Fibroblast of gingiva (primary cell): ENCODE results near the gene ZNF311.

Experiments used
- DNase-seq: peaks from one replicate; pipeline ENCODE4 v3.0.0-alpha.2; 2011; ENCODE audit warnings: low read depth

Gene ZNF311

GRCh38 chr6:29005183-29005885 lies at the start of gene ZNF311:
Gene ZNF311 (minus strand): TSS chr6:29005315. CDS start chr6:29003954, 1,361 bp downstream.
- DNase-seq, result peak; percentile 62

GRCh38 chr6:29051680-29052079 lies 46.6 kb upstream of the ZNF311 start:
- DNase-seq, result no peak

DNA sequence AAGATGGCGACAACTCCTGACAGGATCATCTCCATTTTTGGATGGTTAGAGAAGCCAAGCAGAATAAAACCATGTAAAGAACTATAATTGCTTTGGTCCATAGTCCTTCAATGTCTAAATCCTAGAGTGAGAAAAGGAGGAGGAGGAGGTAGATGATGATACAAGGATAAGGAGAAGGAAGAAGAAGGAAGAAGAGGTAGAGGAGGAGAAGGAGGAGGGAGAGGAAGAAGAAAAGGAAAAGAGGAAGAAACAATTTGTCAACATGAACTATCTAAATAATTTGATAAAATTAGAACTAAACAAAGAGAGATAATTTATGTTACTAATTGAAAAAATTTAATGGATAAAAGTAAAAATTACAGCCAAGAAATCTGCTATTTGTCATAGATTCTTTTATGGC lies 40.0 kb upstream of the ZNF311 start, which contains the start of gene OR2W1:
TSS of gene OR2W1 (minus strand) at position 101 of the 400 bp plus-strand sequence. CDS start at position 101, 0 bp downstream.
- no peak for DNase-seq

GRCh38 chr6:29035951-29036350 lies 30.8 kb upstream of the ZNF311 start:
- no peak for DNase-seq

GRCh38 chr6:29028821-29029220 lies 23.7 kb upstream of the ZNF311 start:
- no peak for DNase-seq

DNA sequence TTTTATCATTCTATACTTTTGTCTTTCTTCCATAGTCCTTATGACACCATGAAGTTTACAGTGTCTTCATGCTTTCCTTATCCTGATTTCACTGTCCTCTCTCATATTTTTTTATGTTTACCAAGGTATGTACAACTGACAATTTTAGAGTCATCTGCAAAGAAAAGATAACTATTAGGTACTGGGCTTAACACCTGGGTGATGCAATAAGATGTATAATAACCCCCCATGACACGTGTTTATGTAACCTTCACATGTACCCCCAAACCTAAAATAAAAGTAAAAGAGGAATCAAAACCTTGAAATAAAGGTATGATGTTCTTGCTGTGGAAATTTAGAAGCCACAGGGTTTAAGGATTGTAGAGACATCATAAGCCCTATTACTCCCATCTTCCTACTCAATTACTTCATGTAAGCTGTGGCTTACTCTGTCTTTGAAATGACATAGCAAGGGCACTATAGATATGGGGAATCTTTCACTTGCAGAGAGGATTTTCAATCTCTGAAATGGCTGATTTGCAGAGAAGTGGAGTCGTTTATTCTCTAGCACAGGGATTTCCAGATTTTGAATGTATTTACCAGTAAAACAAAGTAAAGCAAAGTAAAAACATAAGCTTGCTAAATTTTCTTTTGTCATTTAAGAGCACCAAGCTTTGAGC lies 20.9 kb upstream of the ZNF311 start:
- no peak for DNase-seq

GRCh38 chr6:29021434-29021833 lies 16.3 kb upstream of the ZNF311 start:
- no peak for DNase-seq

DNA sequence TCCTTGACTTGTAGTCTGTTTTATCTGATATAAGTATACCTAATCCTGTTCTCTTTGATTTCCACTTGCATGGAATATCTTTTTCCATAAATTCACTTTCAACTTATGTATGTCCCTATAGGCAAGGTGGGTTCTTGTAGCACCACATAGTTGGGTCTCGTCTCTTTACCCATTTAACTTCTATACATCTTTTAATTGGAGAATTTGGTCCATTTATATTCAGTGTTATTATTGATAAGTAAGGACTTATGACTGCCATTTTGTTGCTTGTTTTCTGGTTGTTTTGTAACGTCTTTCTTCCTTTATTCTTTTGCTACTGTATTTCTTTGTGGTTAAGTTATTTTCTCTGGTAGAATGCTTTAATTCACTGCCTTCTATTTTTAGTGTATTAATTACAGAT lies 14.5 kb upstream of the ZNF311 start:
- DNase-seq, result no peak

GRCh38 chr6:29017428-29017802 lies 12.3 kb upstream of the ZNF311 start:
- no peak for DNase-seq

DNA sequence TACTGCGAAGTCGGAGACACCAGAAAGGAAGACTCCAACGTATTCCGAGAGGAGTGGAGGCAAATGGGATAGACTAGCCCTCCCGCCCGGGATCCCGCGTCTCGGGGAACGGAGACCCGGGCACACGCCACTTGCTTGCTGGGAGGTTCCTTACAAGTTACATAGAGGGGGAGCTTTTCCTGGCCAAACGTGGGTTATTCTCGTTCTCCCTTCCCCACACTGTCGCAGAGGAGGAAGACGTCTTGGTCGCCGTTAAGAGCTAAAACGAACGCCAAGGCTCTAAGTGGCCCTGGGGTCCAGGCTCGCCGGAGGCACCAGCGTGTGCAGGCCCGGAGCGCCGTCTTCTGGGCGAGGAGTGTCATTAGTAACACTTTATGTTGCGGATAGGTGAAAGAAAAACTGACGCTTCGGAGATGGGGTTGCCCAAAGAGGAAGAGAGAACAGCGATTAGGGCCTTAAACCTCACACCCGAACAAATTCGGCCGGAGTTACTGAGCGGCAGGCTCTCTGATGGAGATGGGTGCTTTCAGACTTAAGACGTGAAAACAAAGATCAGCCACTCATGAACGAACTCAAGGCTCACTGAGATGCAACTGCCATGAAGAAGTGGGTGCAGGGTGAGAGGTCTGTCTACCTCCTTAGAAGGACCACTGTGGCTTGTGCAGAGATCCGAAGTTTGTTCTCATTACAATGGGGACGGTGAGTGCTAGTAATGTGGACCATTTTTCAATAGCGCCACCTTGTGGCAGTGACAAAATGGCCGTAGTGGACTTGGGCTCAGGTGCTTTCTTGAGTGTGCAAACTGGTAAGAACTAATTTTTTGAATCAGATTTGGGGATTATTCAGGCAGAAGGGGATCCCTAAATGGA lies 11.7 kb upstream of the ZNF311 start:
- peak; percentile 66 for DNase-seq

GRCh38 chr6:29014729-29015608 lies 9.9 kb upstream of the ZNF311 start:
- DNase-seq, result no peak

DNA sequence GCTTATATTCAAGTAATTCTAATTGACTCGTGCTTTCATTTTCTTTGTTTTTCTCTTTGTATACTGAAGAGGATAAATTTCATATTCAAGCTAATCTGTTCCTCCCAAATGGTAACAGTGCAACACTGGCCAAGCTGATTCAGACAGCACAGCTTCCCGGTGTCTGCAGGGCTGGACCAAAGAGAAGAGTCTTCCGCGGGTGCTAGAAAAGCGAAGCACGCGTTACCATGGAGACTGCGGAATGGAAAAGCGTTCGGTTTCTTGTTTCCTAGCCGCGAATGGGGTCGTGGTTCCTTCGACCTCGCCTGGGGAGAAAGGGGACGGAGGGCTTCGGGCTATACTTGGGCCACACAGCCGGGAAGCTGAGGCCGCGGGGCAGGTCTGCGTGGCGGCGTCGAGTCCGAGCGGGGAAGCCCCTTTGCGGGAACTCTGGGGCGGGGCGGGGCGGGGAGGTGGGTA lies 6.2 kb upstream of the ZNF311 start:
- peak; percentile 67 for DNase-seq

DNA sequence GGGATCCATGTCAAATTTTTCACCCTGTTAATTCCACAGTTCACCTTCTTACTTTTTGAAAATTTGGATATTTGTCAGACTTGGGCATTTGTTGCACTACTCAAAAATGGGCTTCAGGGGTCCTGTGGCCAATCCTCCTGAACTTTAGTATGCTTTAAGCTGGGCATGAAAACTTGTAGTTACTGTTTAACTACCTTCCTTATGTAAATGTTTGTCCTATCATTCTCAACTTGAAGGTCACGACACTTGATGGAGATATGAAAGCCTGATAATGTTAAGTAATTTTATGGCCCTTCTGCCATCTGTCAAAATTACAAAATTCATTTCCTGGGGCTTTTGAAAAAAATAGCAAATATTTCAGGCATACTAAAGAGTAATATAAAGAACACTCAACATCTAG lies 4.2 kb upstream of the ZNF311 start:
- no peak for DNase-seq

DNA sequence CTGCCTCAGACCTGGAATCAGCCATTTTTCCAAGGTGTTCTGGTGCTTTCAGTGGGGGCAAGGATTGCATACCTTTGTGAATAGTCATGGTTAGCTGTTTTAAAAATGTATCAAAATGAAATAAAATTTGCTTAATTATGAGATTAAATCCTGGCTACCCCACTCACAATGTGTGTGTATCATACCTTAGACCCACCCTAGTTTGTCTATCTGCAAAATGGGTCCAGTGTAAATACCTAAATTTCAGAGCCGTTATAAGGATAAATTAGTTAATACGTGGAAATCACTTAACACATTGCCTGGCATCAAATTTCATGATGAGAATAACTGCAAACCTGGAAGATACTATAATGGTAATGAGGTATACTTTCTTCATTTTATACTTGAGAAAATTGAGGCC lies 3.0 kb upstream of the ZNF311 start:
- DNase-seq, result no peak

- no peak for DNase-seq
Measured at GRCh38 chr6:28996844-28997510, 8.1 kb downstream of the ZNF311 start.

DNA sequence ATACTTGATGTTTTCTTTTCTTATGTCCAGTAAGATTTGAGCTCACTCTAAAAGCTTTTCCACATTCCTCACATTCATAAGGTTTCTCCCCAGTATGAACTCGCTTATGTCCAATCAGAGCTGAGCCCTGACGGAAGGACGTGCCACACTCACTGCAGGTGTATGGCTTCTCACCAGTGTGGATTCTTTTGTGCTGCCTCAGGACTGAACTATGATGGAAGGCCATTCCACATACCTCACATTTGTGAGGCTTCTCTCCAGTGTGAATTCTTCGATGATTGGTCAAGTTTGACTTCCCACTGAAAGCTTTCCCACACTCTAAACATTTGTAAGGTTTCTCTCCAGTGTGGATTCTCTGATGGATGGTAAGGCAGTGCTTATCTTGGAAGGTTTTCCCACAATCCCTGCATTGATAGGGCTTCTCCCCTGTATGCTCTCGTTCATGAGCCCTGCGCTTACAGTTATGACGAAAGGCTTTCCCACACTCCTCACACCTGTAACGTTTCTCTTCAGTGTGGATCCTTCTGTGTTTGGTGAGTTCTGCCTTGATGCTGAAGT lies 9.9 kb downstream of the ZNF311 start:
- DNase-seq, result no peak

DNA sequence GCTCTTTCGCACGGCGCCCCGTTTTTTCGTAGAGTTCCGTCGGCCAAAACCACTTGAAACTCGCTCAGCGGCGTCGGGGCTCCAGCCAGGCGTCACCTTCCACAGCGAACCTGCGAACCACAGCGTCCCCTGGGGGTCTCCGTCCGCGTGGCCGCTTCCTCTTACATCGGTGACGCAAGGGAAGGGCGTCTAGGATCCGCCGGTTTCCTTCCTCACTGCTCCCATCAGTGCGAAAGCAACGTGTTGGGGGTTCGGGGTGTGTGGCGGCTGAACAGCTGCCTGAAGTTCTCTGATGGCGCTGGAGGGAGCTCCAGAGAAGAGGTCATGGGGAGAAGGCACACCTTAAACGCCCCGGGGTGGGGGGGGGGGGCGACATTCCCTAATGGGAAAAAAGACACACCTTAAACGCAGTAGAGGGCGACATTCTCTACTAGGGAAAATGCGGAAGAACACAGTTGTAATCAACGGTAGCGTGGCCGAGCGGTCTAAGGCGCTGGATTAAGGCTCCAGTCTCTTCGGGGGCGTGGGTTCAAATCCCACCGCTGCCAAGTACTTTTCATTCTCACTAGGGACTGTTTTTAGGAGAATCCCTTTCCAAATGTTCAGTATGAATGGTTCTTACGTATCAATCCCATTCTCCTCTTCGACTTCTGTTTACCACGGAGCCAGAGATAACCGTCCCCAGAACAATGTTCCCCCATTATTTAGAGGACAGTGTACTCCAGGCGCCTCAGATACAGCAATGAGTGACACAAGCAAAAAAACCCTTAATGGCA lies 16.4 kb downstream of the ZNF311 start:
- peak; percentile 58 for DNase-seq

GRCh38 chr6:28985462-28986164 lies 19.5 kb downstream of the ZNF311 start:
- DNase-seq, result peak; percentile 98

DNA sequence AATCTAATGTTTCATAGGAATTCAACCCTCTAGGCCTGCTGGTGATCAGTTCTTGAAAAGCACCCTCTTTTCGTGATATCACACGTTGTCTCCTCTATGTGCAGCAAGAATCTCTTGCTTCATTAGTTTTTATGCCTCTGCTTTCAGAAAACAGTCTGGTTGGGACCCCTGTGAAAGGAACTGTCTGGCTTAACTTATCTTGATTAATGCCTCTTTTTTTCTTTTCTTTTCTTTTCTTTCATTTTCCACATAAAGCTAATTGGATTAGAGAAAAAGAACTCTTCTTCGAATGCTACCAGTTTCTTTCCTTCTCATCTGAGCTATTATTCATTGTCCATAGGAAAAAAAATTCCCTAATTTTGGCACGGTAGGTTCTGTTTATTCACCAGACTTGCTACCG lies 21.3 kb downstream of the ZNF311 start:
- no peak for DNase-seq
